Fibroblast of lung (primary cell): Measurements from ENCODE around the gene TMEM242. TPM values are rescaled to one million over a fixed set of nuclear protein-coding genes. Genes with fewer than 3 reads are reported as not detected.

Experiments used
- DNase-seq, 2 donors: peaks; one replicate each; pipeline versions ENCODE4 v3.0.0 to v3.0.0-alpha.2; 2010; ENCODE audit warnings: low read depth in 2 of 2
- H2AFZ ChIP-seq: 2 replicates; pipeline ENCODE4 v1.5.1; 2012; ENCODE audit warnings: low read length, control low read depth, inconsistent platforms
- H3K27ac ChIP-seq: 2 replicates; pipeline ENCODE4 v1.5.1; 2011; ENCODE audit warnings: low read length, control low read depth; ENCODE audit not compliant: insufficient read depth
- H3K27me3 ChIP-seq: 2 replicates; pipeline ENCODE4 v1.5.1; 2011; ENCODE audit warnings: mild to moderate bottlenecking, low read length; ENCODE audit not compliant: control insufficient read depth, insufficient read depth
- H3K36me3 ChIP-seq: 2 replicates; pipeline ENCODE4 v1.5.1; 2011; ENCODE audit warnings: low read length; ENCODE audit not compliant: control insufficient read depth, insufficient read depth
- H3K4me1 ChIP-seq: 2 replicates; pipeline ENCODE4 v1.5.1; 2011; ENCODE audit warnings: low read length; ENCODE audit not compliant: control insufficient read depth, insufficient read depth; ENCODE audit errors: extremely low read depth
- H3K4me2 ChIP-seq: 2 replicates; pipeline ENCODE4 v1.5.1; 2011; ENCODE audit warnings: low read length, control low read depth; ENCODE audit not compliant: insufficient read depth; ENCODE audit errors: extremely low read depth
- H3K4me3 ChIP-seq, 4 experiments: fragments of 200-600 bp in 1 of 4; sonication (generic) in 1 of 4; replicated peaks in 1 of 4; 2 replicates each; pipeline ENCODE4 v1.5.1; 2011 to 2016; ENCODE audit warnings: low read length in 4 of 4, low read depth in 3 of 4, mild to moderate bottlenecking in 3 of 4, control low read depth in 2 of 4, inconsistent platforms in 1 of 4, mixed read lengths in 1 of 4; ENCODE audit not compliant: insufficient read depth in 1 of 4; ENCODE audit errors: control extremely low read depth in 1 of 4
- H3K79me2 ChIP-seq: 2 replicates; pipeline ENCODE4 v1.5.1; 2012; ENCODE audit warnings: mild to moderate bottlenecking, low read length, inconsistent platforms; ENCODE audit not compliant: control insufficient read depth, insufficient read depth
- H3K9ac ChIP-seq: 2 replicates; pipeline ENCODE4 v1.5.1; 2011; ENCODE audit warnings: mild to moderate bottlenecking, low read length, control low read depth; ENCODE audit not compliant: insufficient read depth
- H3K9me3 ChIP-seq: 2 replicates; pipeline ENCODE4 v1.5.1; 2012; ENCODE audit warnings: low read depth, low read length; ENCODE audit not compliant: control insufficient read depth, insufficient read depth
- H4K20me1 ChIP-seq: 2 replicates; pipeline ENCODE4 v1.5.1; 2011; ENCODE audit warnings: low read length; ENCODE audit not compliant: control insufficient read depth, insufficient read depth; ENCODE audit errors: extremely low read depth
- EZH2 ChIP-seq: IDR thresholded peaks from 2 replicates; pipeline ENCODE4 v1.5.1; 2012; ENCODE audit warnings: low read length, control low read depth, mild to moderate bottlenecking; ENCODE audit errors: missing control alignments
- polyA plus RNA-seq, 2 donors: library from polyadenylated mRNA; depleted of rRNA in 1 of 2; stranded (reverse) in 1 of 2; unstranded in 1 of 2; fragments of >200 nt; gene quantifications; 2 replicates each; pipeline ENCODE4 v1.2.1, GENCODE V29; 2011 to 2012; ENCODE audit warnings: missing spikeins in 1 of 2
- total RNA-seq: library from RNA; depleted of rRNA; stranded (reverse); fragments of >200 nt; gene quantifications from 2 replicates; pipeline ENCODE4 v1.2.1, GENCODE V29; 2014
- TF ChIP-seq, protein P1 (sequence below), 2 donors: IDR thresholded peaks in 1 of 2; conservative IDR thresholded peaks in 1 of 2; 1 replicate in 1 of 2; 2 replicates in 1 of 2; pipeline ENCODE4 v1.5.1; 2011 to 2012; ENCODE audit warnings: low read length in 2 of 2, control low read depth in 1 of 2, inconsistent platforms in 1 of 2, low read depth in 1 of 2, mild to moderate bottlenecking in 1 of 2

TMEM242 gene
- total and polyA plus RNA-seq, 2 donors (not counting 1 experiment from before 2014, with no cell fraction given): 7.3 to 7.8 TPM

DNA sequence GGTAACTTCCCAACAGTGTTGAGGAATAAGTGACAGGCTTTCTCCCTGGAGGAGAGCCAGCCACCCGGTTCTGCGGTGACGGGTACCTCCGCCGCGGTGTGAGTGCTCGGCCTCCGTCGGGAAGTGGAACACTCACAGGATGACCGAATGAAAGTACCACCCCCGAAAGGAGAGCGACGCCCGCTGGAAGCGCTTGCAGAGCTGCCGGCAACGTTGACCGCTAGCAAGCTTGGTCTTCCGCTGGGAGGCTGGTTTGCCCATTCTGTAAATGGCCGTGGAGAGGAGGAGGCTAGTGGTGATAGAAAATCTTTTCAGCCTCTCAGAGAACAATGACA, 614 bp upstream of the TMEM242 start:
- peak overlapping the region; percentile 95 for H3K4me2 ChIP-seq
- H3K9ac ChIP-seq: peak overlapping the region; percentile 79
- H3K79me2 ChIP-seq: peaks cover 2% of the 10 kb centered on the region
- H4K20me1 ChIP-seq: no peaks in the 10 kb centered on the region
- no peaks in the 10 kb centered on the region for H3K36me3 ChIP-seq
- H3K4me3 ChIP-seq: peak overlapping the region; percentile 73 to 99 (median 92)
- peak; percentile 87 to 88 for DNase-seq
- H2AFZ ChIP-seq: peak overlapping the region; percentile 95
- H3K27me3 ChIP-seq: no peaks in the 10 kb centered on the region
- H3K9me3 ChIP-seq: no peaks in the 10 kb centered on the region
- peak overlapping the region; percentile 90 for H3K27ac ChIP-seq
- no peaks in the 10 kb centered on the region for H3K4me1 ChIP-seq
- TF ChIP-seq EZH2: no peak
- TF ChIP-seq, protein P1, sequence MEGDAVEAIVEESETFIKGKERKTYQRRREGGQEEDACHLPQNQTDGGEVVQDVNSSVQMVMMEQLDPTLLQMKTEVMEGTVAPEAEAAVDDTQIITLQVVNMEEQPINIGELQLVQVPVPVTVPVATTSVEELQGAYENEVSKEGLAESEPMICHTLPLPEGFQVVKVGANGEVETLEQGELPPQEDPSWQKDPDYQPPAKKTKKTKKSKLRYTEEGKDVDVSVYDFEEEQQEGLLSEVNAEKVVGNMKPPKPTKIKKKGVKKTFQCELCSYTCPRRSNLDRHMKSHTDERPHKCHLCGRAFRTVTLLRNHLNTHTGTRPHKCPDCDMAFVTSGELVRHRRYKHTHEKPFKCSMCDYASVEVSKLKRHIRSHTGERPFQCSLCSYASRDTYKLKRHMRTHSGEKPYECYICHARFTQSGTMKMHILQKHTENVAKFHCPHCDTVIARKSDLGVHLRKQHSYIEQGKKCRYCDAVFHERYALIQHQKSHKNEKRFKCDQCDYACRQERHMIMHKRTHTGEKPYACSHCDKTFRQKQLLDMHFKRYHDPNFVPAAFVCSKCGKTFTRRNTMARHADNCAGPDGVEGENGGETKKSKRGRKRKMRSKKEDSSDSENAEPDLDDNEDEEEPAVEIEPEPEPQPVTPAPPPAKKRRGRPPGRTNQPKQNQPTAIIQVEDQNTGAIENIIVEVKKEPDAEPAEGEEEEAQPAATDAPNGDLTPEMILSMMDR (conservative IDR thresholded peaks at IDR 0.05 in 1 of 2, IDR thresholded peaks at IDR 0.05 in 1 of 2; ENCODE audit: low read depth in 1 of 2, low read length in 2 of 2): peak in 1 of 2 donors; percentile 12

DNA sequence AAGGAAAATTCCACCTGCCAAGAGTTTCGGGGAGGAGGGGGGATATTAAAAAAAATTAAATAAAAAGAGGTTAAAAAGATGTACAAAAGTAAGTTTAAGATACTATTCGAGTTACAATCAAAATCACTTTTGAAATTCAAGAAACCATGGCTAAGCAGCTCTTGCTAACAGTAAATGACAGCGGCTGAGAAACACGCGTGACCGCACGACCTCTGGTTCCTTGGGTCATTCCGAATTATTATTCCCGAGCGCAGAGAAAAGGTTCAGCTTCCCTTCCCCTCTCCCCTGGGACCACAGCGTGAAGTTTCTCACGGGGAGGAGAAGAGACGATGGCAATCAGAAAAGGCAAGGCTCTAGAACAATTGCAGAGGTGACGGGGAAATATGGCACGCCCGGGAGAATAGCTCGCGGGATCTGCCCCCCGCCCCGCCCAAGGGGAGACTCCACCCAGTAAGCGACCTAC, 496 bp downstream of the TMEM242 start:
- Histone ChIP-seq H3K4me1 (no peaks in the 10 kb centered on the region), H3K9ac (peak overlapping the region; percentile 79), H3K4me2 (peak overlapping the region; percentile 55), H2AFZ (peak overlapping the region; percentile 85), H3K4me3 (peak overlapping the region; percentile 73 to 99 (median 92)), H3K27ac (peak overlapping the region; percentile 90), H3K79me2 (peaks cover 2% of the 10 kb centered on the region), H4K20me1 (no peaks in the 10 kb centered on the region), H3K9me3 (no peaks in the 10 kb centered on the region), H3K36me3 (no peaks in the 10 kb centered on the region), H3K27me3 (no peaks in the 10 kb centered on the region)
- no peak for TF ChIP-seq EZH2
- TF ChIP-seq, protein P1 (conservative IDR thresholded peaks at IDR 0.05 in 1 of 2, IDR thresholded peaks at IDR 0.05 in 1 of 2; ENCODE audit: low read depth in 1 of 2, low read length in 2 of 2): no peak
- peak in 1 of 2 donors; percentile 88 for DNase-seq

DNA sequence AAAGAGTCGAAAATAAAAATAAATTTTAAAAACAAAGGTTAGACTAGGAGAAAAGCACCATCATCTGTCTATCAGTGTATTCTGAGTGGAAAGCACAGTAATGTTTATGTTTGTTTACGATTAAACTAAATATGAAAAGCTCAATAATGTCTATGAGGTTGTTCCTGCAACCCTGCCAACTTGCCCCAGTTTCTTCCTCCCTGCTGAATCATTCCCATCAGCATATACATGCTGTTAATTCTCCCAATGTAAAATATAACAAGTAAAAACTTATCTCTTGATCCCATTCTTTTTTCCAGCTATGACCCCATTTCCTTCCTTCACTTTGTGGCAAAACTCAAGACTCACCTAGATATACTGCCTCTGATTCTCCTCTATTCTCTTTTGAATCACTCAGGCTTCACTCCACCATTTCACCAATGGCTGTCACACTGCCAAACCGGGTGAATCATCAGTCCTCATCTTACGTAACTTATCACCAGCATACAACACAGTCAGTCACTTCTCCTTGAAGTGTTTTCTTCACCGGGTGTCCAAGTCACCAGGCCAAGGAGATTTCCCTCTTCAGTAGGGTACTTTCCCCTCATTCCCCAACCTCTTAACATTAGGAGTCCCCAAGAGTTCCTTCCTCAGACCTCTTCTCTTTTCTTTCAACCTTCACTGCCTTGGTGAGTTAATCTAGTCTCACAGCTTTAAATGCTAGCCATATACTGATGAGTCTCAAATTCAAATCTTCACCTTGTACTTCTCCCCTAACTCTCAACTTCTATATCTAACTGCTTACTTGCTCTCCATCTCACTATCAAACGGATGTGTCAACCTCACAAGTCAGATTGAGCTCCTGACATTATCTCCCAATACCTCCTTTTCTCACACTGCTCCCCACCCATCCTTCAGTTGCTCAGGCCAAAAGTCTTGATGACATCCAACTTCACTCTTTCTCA, 6.2 kb downstream of the TMEM242 start:
- Histone ChIP-seq H3K36me3 (peaks cover 21% of the 10 kb centered on the region), H3K9me3 (no peaks in the 10 kb centered on the region), H2AFZ (no peak overlapping the region), H3K4me2 (peak overlapping the region; percentile 19), H3K79me2 (peaks cover 2% of the 10 kb centered on the region), H3K27ac (peak overlapping the region; percentile 20), H3K27me3 (no peaks in the 10 kb centered on the region), H4K20me1 (no peaks in the 10 kb centered on the region), H3K4me1 (no peaks in the 10 kb centered on the region), H3K9ac (no peak overlapping the region), H3K4me3 (no peak overlapping the region)
- DNase-seq: peak; percentile 84 to 88
- no peak for TF ChIP-seq EZH2
- TF ChIP-seq, protein P1 (conservative IDR thresholded peaks at IDR 0.05 in 1 of 2, IDR thresholded peaks at IDR 0.05 in 1 of 2; ENCODE audit: low read depth in 1 of 2, low read length in 2 of 2): no peak
